ENCODE measurements around the gene BPGM. TPM values are rescaled to one million over a fixed set of nuclear protein-coding genes. Genes with fewer than 3 reads are reported as not detected.

BPGM gene
- total RNA-seq, 4 donors from 2014 or later = 11.9 to 15.5 (median 12.6) TPM

- 0 to 33% methylated on average over 1 of the region's 1 CpG for WGBS, 2 donors
- H3K4me3 ChIP-seq (ENCODE audit: low read depth, poor library complexity, severe bottlenecking) = no peak overlapping the region
- DNase-seq (ENCODE audit: low spot score in 2 of 2) = no peak
- intact Hi-C loops (cut with DNase I; ENCODE audit: low total_unique reads) = no loop called here
- TF ChIP-seq POLR2A (IDR thresholded peaks at IDR 0.05) (no peak), CTCF (IDR thresholded peaks at IDR 0.05) (no peak)
These were observed 18.9 kb upstream of the BPGM start for GRCh38 chr7:134627775-134628153.

GRCh38 chr7:134629445-134629844 lies 17.2 kb upstream of the BPGM start:
- TF ChIP-seq POLR2A (IDR thresholded peaks at IDR 0.05) = no peak
- TF ChIP-seq CTCF (IDR thresholded peaks at IDR 0.05) = no peak
- no peak overlapping the region for H3K4me3 ChIP-seq (ENCODE audit: low read depth, poor library complexity, severe bottlenecking)
- intact Hi-C loops (cut with DNase I; ENCODE audit: low total_unique reads) = no loop called here
- no peak for DNase-seq (ENCODE audit: low spot score in 2 of 2)

- TF ChIP-seq POLR2A (IDR thresholded peaks at IDR 0.05) (no peak), CTCF (IDR thresholded peaks at IDR 0.05) (no peak)
- WGBS, 2 donors = 73 to 79% methylated on average over 1 of the region's 1 CpG
- intact Hi-C loops (cut with DNase I; ENCODE audit: low total_unique reads) = no loop called here
- no peak overlapping the region for H3K4me3 ChIP-seq (ENCODE audit: low read depth, poor library complexity, severe bottlenecking)
- DNase-seq (ENCODE audit: low spot score in 2 of 2) = no peak
These were observed 16.4 kb upstream of the BPGM start for GRCh38 chr7:134630237-134630636.

GRCh38 chr7:134630893-134631292 lies 15.8 kb upstream of the BPGM start:
- H3K4me3 ChIP-seq (ENCODE audit: low read depth, poor library complexity, severe bottlenecking) = no peak overlapping the region
- intact Hi-C loops (cut with DNase I; ENCODE audit: low total_unique reads) = no loop called here
- no peak for DNase-seq (ENCODE audit: low spot score in 2 of 2)
- no peak for TF ChIP-seq CTCF (IDR thresholded peaks at IDR 0.05)
- no peak for TF ChIP-seq POLR2A (IDR thresholded peaks at IDR 0.05)

- no peak for TF ChIP-seq POLR2A (IDR thresholded peaks at IDR 0.05)
- TF ChIP-seq CTCF (IDR thresholded peaks at IDR 0.05) = no peak
- no peak for DNase-seq (ENCODE audit: low spot score in 2 of 2)
- intact Hi-C loops (cut with DNase I; ENCODE audit: low total_unique reads) = no loop called here
- H3K4me3 ChIP-seq (ENCODE audit: low read depth, poor library complexity, severe bottlenecking) = no peak overlapping the region
These were observed 14.6 kb upstream of the BPGM start for GRCh38 chr7:134632052-134632451.

GRCh38 chr7:134632937-134633540 lies 13.6 kb upstream of the BPGM start:
- intact Hi-C loops (cut with DNase I; ENCODE audit: low total_unique reads) = no loop called here
- no peak for DNase-seq (ENCODE audit: low spot score in 2 of 2)
- H3K4me3 ChIP-seq (ENCODE audit: low read depth, poor library complexity, severe bottlenecking) = no peak overlapping the region
- 29 to 36% methylated on average over 5 of the region's 5 CpGs for WGBS, 2 donors
- no peak for TF ChIP-seq CTCF (IDR thresholded peaks at IDR 0.05)
- no peak for TF ChIP-seq POLR2A (IDR thresholded peaks at IDR 0.05)

Measured in lower leg skin (tissue), 4 donors.